Ishikawa (cell line): Measurements from ENCODE around the gene CACNB2.

ENCODE experiments used
- CEBPB ChIP-seq: IDR thresholded peaks from 2 replicates; pipeline ENCODE4 v1.6.1; 2012
- CREB1 ChIP-seq: IDR thresholded peaks from 2 replicates; pipeline ENCODE4 v1.6.1; 2012; ENCODE audit warnings: low read depth
- EGR1 ChIP-seq: IDR thresholded peaks from 2 replicates; pipeline ENCODE4 v1.6.1; 2012
- EP300 ChIP-seq: IDR thresholded peaks from 2 replicates; pipeline ENCODE4 v1.6.1; 2012; ENCODE audit warnings: borderline replicate concordance
- FOXM1 ChIP-seq: IDR thresholded peaks from 2 replicates; pipeline ENCODE4 v1.6.1; 2012; ENCODE audit warnings: low read depth, borderline replicate concordance
- MAX ChIP-seq: IDR thresholded peaks from 2 replicates; pipeline ENCODE4 v1.6.1; 2012
- NFIC ChIP-seq: IDR thresholded peaks from 2 replicates; pipeline ENCODE4 v1.6.1; 2012
- RAD21 ChIP-seq: IDR thresholded peaks from 2 replicates; pipeline ENCODE4 v1.6.1; 2012; ENCODE audit warnings: low read depth
- TAF1 ChIP-seq: IDR thresholded peaks from 2 replicates; pipeline ENCODE4 v1.6.1; 2012; ENCODE audit warnings: low read depth, mild to moderate bottlenecking
- TCF12 ChIP-seq: IDR thresholded peaks from 2 replicates; pipeline ENCODE4 v1.6.1; 2012; ENCODE audit warnings: low read depth
- TEAD4 ChIP-seq: IDR thresholded peaks from 2 replicates; pipeline ENCODE4 v1.6.1; 2012
- USF1 ChIP-seq: IDR thresholded peaks from 2 replicates; pipeline ENCODE4 v1.6.1; 2012
- YY1 ChIP-seq: IDR thresholded peaks from 2 replicates; pipeline ENCODE4 v1.6.1; 2012; ENCODE audit warnings: low read depth
- ZBTB7A ChIP-seq: IDR thresholded peaks from 2 replicates; pipeline ENCODE4 v1.6.1; 2012; ENCODE audit warnings: low read depth
- TF ChIP-seq, protein P1 (sequence below): IDR thresholded peaks from 2 replicates; pipeline ENCODE4 v1.6.1; 2012; ENCODE audit warnings: low read depth, mild to moderate bottlenecking

The CACNB2 gene

GRCh38 chr10:18279173-18279572 is 138.9 kb downstream of the CACNB2 start:
- TF ChIP-seq ZBTB7A = no peak
- TF ChIP-seq USF1 = no peak
- TF ChIP-seq CREB1 = no peak
- TF ChIP-seq NFIC = no peak
- TF ChIP-seq RAD21 = no peak
- no peak for TF ChIP-seq TAF1
- TF ChIP-seq FOXM1 = no peak
- no peak for TF ChIP-seq EP300
- TF ChIP-seq, protein P1, sequence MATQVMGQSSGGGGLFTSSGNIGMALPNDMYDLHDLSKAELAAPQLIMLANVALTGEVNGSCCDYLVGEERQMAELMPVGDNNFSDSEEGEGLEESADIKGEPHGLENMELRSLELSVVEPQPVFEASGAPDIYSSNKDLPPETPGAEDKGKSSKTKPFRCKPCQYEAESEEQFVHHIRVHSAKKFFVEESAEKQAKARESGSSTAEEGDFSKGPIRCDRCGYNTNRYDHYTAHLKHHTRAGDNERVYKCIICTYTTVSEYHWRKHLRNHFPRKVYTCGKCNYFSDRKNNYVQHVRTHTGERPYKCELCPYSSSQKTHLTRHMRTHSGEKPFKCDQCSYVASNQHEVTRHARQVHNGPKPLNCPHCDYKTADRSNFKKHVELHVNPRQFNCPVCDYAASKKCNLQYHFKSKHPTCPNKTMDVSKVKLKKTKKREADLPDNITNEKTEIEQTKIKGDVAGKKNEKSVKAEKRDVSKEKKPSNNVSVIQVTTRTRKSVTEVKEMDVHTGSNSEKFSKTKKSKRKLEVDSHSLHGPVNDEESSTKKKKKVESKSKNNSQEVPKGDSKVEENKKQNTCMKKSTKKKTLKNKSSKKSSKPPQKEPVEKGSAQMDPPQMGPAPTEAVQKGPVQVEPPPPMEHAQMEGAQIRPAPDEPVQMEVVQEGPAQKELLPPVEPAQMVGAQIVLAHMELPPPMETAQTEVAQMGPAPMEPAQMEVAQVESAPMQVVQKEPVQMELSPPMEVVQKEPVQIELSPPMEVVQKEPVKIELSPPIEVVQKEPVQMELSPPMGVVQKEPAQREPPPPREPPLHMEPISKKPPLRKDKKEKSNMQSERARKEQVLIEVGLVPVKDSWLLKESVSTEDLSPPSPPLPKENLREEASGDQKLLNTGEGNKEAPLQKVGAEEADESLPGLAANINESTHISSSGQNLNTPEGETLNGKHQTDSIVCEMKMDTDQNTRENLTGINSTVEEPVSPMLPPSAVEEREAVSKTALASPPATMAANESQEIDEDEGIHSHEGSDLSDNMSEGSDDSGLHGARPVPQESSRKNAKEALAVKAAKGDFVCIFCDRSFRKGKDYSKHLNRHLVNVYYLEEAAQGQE = no peak
- no peak for TF ChIP-seq YY1
- no peak for TF ChIP-seq TCF12
- TF ChIP-seq MAX = no peak
- no peak for TF ChIP-seq EGR1
- TF ChIP-seq CEBPB = no peak
- TF ChIP-seq TEAD4 = no peak

- TF ChIP-seq MAX = no peak
- no peak for TF ChIP-seq CEBPB
- TF ChIP-seq YY1 = no peak
- TF ChIP-seq TCF12 = no peak
- TF ChIP-seq RAD21 = no peak
- TF ChIP-seq USF1 = no peak
- no peak for TF ChIP-seq EGR1
- TF ChIP-seq, protein P1 = no peak
- no peak for TF ChIP-seq CREB1
- TF ChIP-seq FOXM1 = no peak
- no peak for TF ChIP-seq TEAD4
- no peak for TF ChIP-seq NFIC
- TF ChIP-seq TAF1 = no peak
- TF ChIP-seq ZBTB7A = no peak
- no peak for TF ChIP-seq EP300
Observed at GRCh38 chr10:18282094-18282493, 141.9 kb downstream of the CACNB2 start.

GRCh38 chr10:18290651-18291313 is 150.6 kb downstream of the CACNB2 start:
- TF ChIP-seq USF1 (no peak), TEAD4 (no peak), RAD21 (no peak)

DNA sequence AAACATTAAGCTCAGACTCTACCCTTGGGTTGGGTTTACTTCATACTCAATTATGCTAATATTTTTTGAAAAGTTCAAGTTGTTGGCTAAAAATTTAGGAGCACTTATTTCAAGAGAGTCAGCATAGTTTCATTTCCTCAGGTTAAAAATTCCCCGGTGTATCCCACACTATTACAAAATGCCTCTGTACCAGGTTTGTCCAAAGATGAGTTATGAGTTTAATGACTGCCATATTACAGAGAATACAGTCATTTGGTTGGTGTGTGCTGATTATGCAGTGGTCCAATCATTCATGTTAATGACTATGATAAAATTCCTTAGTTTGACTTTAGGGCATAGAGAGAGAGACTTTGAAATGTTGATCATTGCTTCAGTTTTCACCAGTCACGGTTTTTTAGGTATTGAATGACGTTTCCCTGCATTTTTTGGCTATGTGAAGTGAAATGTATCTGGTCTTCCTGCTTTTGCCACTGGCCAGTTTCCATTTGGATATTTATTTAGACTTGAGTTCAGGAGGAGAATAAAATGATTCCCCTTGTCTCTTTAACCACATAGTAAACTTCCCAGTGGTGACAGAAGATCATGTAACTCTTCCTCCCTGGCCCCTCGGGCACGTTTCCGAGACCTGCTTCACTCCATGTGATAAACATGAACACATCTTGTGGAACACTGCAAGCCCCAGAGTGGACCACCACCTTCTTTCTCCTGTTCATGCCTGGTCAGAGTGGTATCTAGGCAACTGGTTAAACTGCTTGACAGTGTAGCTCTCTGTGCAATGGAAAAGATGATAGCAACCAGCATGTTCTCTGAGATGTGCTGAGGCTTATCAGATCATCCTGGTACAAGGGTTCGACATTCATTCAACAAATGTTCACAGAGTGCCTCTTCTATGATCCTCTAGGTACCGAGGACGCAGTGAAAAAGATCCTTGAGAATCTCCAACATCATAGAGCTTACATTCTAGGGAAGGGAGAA is 153.6 kb downstream of the CACNB2 start:
- TF ChIP-seq CREB1 (no peak), MAX (no peak), TCF12 (no peak), NFIC (no peak), TEAD4 (no peak), EP300 (no peak), YY1 (no peak), TAF1 (no peak), EGR1 (no peak), RAD21 (no peak), FOXM1 (no peak), ZBTB7A (no peak), CEBPB (no peak), USF1 (no peak)
- TF ChIP-seq, protein P1 = no peak
